Right lobe of liver (tissue), 4 donors: ENCODE results near the gene MUC5B.

Experiments
- CTCF ChIP-seq, 4 donors: fragments of 200-600 bp in 3 of 4; fragments of 450-650 bp in 1 of 4; IDR thresholded peaks; one replicate each; pipeline versions ENCODE4 v1.5.1 to v1.8.0; 2016 to 2022; ENCODE audit warnings: antibody characterized with exemption in 4 of 4, mild to moderate bottlenecking in 2 of 4
- POLR2A ChIP-seq: fragments of 450-650 bp; IDR thresholded peaks from one replicate; pipeline ENCODE4 v1.6.1; 2017; ENCODE audit warnings: antibody characterized with exemption, mild to moderate bottlenecking
- donor health status: DM: no; HTN: no; CAD: no.
- donor health status: DM: no; HTN: no; CAD: no.
- donor health status: DM: no; HTN: yes; CAD: no.

- TF ChIP-seq CTCF (IDR thresholded peaks at IDR 0.05) (no peak), POLR2A (no peak)
These were observed 2.7 kb downstream of the MUC5B start for GRCh38 chr11:1225386-1226225.
